ENCODE data around the gene TEX36.

GRCh38 chr10:125694883-125695282, 11.9 kb upstream of the TEX36 start:
- peak; percentile 11; the same call in 1 of the 2 replicates for TF ChIP-seq RAD21 (IDR thresholded peaks at IDR 0.05; ENCODE audit: low read depth)
- peak; percentile 88 for TF ChIP-seq EP300 (IDR thresholded peaks at IDR 0.05; ENCODE audit: borderline replicate concordance)
- no peak for TF ChIP-seq TAF1 (IDR thresholded peaks at IDR 0.05; ENCODE audit: low read depth)
- no peak for TF ChIP-seq REST (IDR thresholded peaks at IDR 0.05; ENCODE audit: low read depth)
- peak; percentile 58; the same call in 1 of the 2 replicates for TF ChIP-seq NFIC (IDR thresholded peaks at IDR 0.05)
- TF ChIP-seq CREB1 (IDR thresholded peaks at IDR 0.05; ENCODE audit: low read depth) = no peak
- peak; percentile 72 for TF ChIP-seq FOXM1 (IDR thresholded peaks at IDR 0.05; ENCODE audit: borderline replicate concordance, low read depth)
- TF ChIP-seq YY1 (IDR thresholded peaks at IDR 0.05; ENCODE audit: low read depth) = no peak
- peak; percentile 82 for TF ChIP-seq TCF12 (IDR thresholded peaks at IDR 0.05; ENCODE audit: low read depth)
- TF ChIP-seq EGR1 (IDR thresholded peaks at IDR 0.05) = no peak
- no peak for TF ChIP-seq CEBPB (IDR thresholded peaks at IDR 0.05)
